Transverse colon (tissue), 4 donors: ENCODE results near the gene CRISP3. TPM values are rescaled to one million over a fixed set of nuclear protein-coding genes. Genes with fewer than 3 reads are reported as not detected.

Source experiments
- DNase-seq: peaks from one replicate; pipeline ENCODE4 v3.0.0-alpha.2; 2019
- H3K27ac ChIP-seq, 4 donors: fragments of 200-600 bp; sonication (generic); 2 replicates each; pipeline ENCODE4 v1.5.1; 2016 to 2018; ENCODE audit warnings: inconsistent platforms in 4 of 4
- H3K27me3 ChIP-seq: fragments of 200-600 bp; sonication (generic); 2 replicates; pipeline ENCODE4 v1.5.1; 2017; ENCODE audit warnings: inconsistent platforms
- H3K36me3 ChIP-seq, 4 donors: fragments of 200-600 bp; sonication (generic); 2 replicates each; pipeline ENCODE4 v1.5.1; 2017 to 2019; ENCODE audit warnings: inconsistent platforms in 4 of 4
- H3K4me1 ChIP-seq, 4 donors: fragments of 200-600 bp; sonication (generic); 2 replicates each; pipeline ENCODE4 v1.5.1; 2017 to 2020; ENCODE audit warnings: inconsistent platforms in 4 of 4
- H3K4me3 ChIP-seq, 4 donors: fragments of 200-600 bp; sonication (generic); 1 replicate in 1 of 4; 2 replicates in 3 of 4; pipeline versions ENCODE4 v1.5.1 to v1.6.1; 2017 to 2019; ENCODE audit warnings: inconsistent platforms in 4 of 4
- H3K9me3 ChIP-seq, 2 donors: fragments of 200-600 bp; sonication (generic); 2 replicates each; pipeline ENCODE4 v1.5.1; 2017 to 2019; ENCODE audit warnings: inconsistent platforms in 2 of 2
- EP300 ChIP-seq: sonication (generic); formaldehyde crosslinking; IDR thresholded peaks from one replicate; pipeline ENCODE4 v1.6.1; 2017; ENCODE audit warnings: antibody characterized with exemption, low read depth
- POLR2A ChIP-seq: fragments of 450-650 bp; IDR thresholded peaks from one replicate; pipeline ENCODE4 v1.6.1; 2016; ENCODE audit warnings: antibody characterized with exemption, mild to moderate bottlenecking, moderate library complexity
- POLR2AphosphoS5 ChIP-seq, 3 donors: sonication (generic); formaldehyde crosslinking; IDR thresholded peaks; one replicate each; pipeline ENCODE4 v1.6.1; 2016; ENCODE audit warnings: antibody characterized with exemption in 3 of 3
- WGBS, 2 donors: methylation state at CpG; one replicate each; pipeline ENCODE4 v1.1.5; 2018; ENCODE audit warnings: low coverage in 1 of 2; 5-methylcytosine and 5-hydroxymethylcytosine counted together
- in situ Hi-C, 4 donors: fragments of 200-750 bp; cut with MboI; loops; one replicate each; pipeline versions ENCODE4 v1.15.0 to v1.15.1; 2017; ENCODE audit warnings: low sequenced_read_pairs in 3 of 4, low pct_ligation_motif_present in 1 of 4, low pct_unique_long_range_greater_than_20kb in 1 of 4
- intact Hi-C: fragments of 100-400 bp; cut with DNase I; formaldehyde crosslinking; loops from one replicate; pipeline ENCODE4 v1.15.1; 2023; ENCODE audit warnings: low total_unique reads
- total RNA-seq, 4 donors: library from RNA; depleted of rRNA; stranded (reverse); fragments of >200 nt; gene quantifications; one replicate each; pipeline ENCODE4 v1.1.0, GENCODE V29; 2016
- TF ChIP-seq, protein P1 (sequence below), 5 experiments: fragments of 200-600 bp in 3 of 5; fragments of 450-650 bp in 2 of 5; sonication (generic) in 3 of 5; IDR thresholded peaks; 1 replicate in 2 of 5; 2 replicates in 3 of 5; pipeline ENCODE4 v1.5.1; 2016 to 2017; ENCODE audit warnings: antibody characterized with exemption in 5 of 5, inconsistent platforms in 3 of 5, mild to moderate bottlenecking in 2 of 5, moderate library complexity in 1 of 5

The CRISP3 gene
- total RNA-seq, 4 donors from 2014 or later = not detected

DNA sequence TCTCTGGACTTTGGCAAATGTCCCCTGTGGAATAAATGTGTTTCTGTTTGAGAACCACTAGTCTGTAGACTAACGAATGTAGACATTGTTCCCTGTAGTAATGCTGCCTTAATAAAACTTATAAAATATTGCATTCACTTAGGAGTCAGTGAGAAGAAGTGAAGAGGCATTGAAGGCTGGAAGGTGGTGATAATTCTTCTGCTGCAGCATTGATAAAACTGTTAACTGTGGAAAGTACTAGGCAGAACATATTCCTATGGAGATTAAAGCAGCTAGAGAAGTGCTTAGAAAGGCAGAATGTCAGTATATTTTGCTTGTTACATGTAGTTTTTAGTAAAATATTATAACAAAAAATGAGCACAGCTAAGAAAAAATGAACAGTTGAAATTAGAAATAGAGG lies 38.1 kb upstream of the CRISP3 start:
- intact Hi-C loops = no loop called here
- Histone ChIP-seq H3K36me3 (no peaks in the 10 kb centered on the region), H3K4me1 (no peaks in the 10 kb centered on the region), H3K9me3 (no peaks in the 10 kb centered on the region), H3K27me3 (no peaks in the 10 kb centered on the region), H3K4me3 (no peak overlapping the region), H3K27ac (no peak overlapping the region)
- in situ Hi-C loops = no loop called here
- TF ChIP-seq POLR2A (no peak), POLR2AphosphoS5 (IDR thresholded peaks at IDR 0.05) (no peak), EP300 (no peak)
- TF ChIP-seq, protein P1, sequence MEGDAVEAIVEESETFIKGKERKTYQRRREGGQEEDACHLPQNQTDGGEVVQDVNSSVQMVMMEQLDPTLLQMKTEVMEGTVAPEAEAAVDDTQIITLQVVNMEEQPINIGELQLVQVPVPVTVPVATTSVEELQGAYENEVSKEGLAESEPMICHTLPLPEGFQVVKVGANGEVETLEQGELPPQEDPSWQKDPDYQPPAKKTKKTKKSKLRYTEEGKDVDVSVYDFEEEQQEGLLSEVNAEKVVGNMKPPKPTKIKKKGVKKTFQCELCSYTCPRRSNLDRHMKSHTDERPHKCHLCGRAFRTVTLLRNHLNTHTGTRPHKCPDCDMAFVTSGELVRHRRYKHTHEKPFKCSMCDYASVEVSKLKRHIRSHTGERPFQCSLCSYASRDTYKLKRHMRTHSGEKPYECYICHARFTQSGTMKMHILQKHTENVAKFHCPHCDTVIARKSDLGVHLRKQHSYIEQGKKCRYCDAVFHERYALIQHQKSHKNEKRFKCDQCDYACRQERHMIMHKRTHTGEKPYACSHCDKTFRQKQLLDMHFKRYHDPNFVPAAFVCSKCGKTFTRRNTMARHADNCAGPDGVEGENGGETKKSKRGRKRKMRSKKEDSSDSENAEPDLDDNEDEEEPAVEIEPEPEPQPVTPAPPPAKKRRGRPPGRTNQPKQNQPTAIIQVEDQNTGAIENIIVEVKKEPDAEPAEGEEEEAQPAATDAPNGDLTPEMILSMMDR (IDR thresholded peaks at IDR 0.05) = no peak
- no peak for DNase-seq
- 47 to 50% methylated on average over 1 of the region's 1 CpG for WGBS, 2 donors

DNA sequence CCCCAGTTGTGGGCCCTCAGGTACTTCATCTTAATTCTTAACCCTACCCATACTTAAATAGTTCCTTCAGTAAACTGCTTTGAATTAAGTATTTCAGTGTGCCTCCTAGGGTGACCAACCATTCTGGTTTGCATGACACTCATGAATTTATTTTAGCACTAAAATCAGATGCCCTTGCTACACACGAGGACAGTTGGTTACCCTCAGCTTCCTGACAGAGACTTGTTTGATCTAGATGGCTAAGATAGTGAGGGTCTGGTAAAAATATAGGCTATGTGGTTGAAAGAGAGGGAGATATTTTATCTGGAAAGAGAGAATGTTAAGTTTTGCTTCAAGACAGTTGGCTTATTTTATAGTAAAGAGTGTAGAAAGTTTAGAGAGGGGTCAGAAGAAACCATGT lies 32.3 kb upstream of the CRISP3 start:
- no peak for TF ChIP-seq EP300
- no peak for TF ChIP-seq POLR2AphosphoS5 (IDR thresholded peaks at IDR 0.05)
- H3K4me1 ChIP-seq = no peaks in the 10 kb centered on the region
- H3K9me3 ChIP-seq = no peaks in the 10 kb centered on the region
- intact Hi-C loops (no loop called here), in situ Hi-C loops (no loop called here)
- H3K36me3 ChIP-seq = no peaks in the 10 kb centered on the region
- no peak overlapping the region for H3K27ac ChIP-seq
- no peak for DNase-seq
- H3K27me3 ChIP-seq = no peaks in the 10 kb centered on the region
- H3K4me3 ChIP-seq = no peak overlapping the region
- WGBS, 2 donors = 17 to 50% methylated on average over 1 of the region's 1 CpG

DNA sequence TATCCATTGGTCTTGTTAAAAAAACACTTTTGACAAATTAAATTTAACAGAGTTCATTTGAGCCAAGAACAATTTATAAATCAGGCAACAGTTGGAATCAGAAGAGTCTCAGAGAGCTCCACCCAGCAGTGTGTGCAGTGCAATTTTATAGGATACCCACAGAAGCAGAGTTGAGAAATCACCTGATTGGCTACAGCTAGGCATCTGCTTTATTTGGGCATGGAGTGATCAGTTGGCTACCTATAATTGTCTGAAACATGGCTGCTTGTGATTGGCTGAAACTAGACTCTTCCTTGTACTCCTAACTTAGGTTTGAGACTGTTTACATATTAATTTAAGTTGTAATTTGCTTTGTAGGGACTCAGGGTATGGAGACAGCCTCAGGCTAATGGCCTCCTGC lies 30.9 kb upstream of the CRISP3 start:
- in situ Hi-C loops = no loop called here
- Histone ChIP-seq H3K4me3 (no peak overlapping the region), H3K27ac (no peak overlapping the region)

DNA sequence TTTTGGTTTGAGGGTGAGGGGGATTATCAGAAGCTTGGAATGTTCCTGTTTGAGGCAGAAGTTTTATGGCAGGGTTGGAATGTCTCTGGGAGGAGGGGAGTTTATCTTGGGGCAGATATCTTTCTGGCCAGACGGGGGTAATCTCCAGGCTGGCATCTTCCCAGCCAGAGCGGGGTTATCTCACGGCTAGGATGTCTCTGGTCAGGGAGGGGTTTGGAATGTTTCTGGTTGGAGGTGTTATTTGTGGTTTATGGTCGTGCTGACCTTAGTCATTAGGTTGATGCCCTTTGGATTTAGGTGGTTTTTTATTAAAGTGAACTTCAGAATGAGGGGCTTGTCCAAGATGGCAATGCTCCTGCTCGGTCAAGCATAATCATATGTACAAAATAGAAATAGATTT lies 28.1 kb upstream of the CRISP3 start:
- Histone ChIP-seq H3K36me3 (no peaks in the 10 kb centered on the region), H3K9me3 (no peaks in the 10 kb centered on the region), H3K27ac (no peak overlapping the region), H3K27me3 (no peaks in the 10 kb centered on the region), H3K4me1 (no peaks in the 10 kb centered on the region), H3K4me3 (no peak overlapping the region)
- intact Hi-C loops (no loop called here), in situ Hi-C loops (no loop called here)
- WGBS, 2 donors = 42 to 51% methylated on average over 2 to 5 of the region's 5 CpGs
- TF ChIP-seq, protein P1 (IDR thresholded peaks at IDR 0.05) = no peak
- no peak for TF ChIP-seq POLR2AphosphoS5 (IDR thresholded peaks at IDR 0.05)
- TF ChIP-seq EP300 = no peak
- no peak for TF ChIP-seq POLR2A
- no peak for DNase-seq

More for the DNA sequence above, 30.9 kb upstream of the CRISP3 start:
- Histone ChIP-seq H3K4me1 (no peaks in the 10 kb centered on the region), H3K27me3 (no peaks in the 10 kb centered on the region), H3K9me3 (no peaks in the 10 kb centered on the region), H3K36me3 (no peaks in the 10 kb centered on the region)
- DNase-seq = no peak
- intact Hi-C loops = no loop called here
- TF ChIP-seq POLR2AphosphoS5 (IDR thresholded peaks at IDR 0.05) (no peak), EP300 (no peak)
- TF ChIP-seq, protein P1 (IDR thresholded peaks at IDR 0.05) = no peak

DNA sequence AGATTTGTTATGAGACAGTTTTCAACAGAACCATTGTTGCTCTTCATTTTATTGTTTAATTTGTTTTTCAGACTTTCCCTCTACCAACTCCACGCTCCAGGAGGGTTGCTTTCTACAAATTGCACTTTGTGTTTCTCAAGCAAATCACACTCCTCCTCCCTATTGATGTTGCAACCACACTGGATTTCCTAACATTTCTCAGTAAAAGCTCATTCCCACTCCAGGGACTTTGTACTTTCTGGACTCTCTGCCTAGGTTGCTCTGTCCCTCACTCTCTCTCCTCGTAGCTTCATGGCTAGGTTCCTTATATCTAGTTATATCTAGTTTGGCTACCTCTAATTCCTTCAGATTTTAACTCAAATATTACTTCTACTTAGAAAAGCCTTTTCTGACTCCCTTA lies 22.6 kb upstream of the CRISP3 start:
- H3K9me3 ChIP-seq = no peaks in the 10 kb centered on the region
- intact Hi-C loops (no loop called here), in situ Hi-C loops (no loop called here)
- no peak for TF ChIP-seq POLR2AphosphoS5 (IDR thresholded peaks at IDR 0.05)
- TF ChIP-seq, protein P1 (IDR thresholded peaks at IDR 0.05) = no peak
- no peak for TF ChIP-seq POLR2A
- TF ChIP-seq EP300 = no peak
- H3K4me1 ChIP-seq = no peaks in the 10 kb centered on the region
- no peak overlapping the region for H3K27ac ChIP-seq
- 57 to 76% methylated on average over 2 of the region's 2 CpGs for WGBS, 2 donors
- no peak overlapping the region for H3K4me3 ChIP-seq
- no peaks in the 10 kb centered on the region for H3K36me3 ChIP-seq
- DNase-seq = no peak
- no peaks in the 10 kb centered on the region for H3K27me3 ChIP-seq
